GM18526 (cell line): Measurements from ENCODE around the gene LDLRAD3.

Experiments
- POLR2A ChIP-seq: IDR thresholded peaks from 3 replicates; pipeline ENCODE4 v1.6.1; 2011; ENCODE audit not compliant: insufficient read length; ENCODE audit errors: extremely low read depth

The LDLRAD3 gene

DNA sequence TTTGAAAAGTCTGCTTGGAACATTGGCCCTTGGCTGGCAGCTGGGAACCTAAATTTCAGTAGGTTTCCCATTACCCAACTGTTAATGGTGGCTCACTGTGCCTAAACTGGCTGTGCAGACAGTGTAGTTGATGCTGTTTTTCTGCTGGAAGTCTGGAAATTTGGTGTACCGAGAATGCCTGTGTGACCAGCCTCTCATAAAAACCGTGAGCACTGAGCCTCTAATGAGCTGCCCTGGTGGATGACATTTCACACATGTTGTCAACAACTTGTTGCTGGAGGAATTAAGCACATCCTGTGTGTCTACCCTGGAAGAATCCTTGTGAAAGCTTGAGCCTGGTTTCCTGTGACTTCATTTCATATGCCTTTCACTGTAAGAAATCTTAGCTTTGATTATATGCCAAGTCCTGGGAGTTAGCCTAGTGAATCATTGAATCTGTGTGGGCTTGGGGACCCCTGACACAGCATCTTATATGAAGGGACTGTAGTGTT, 131.1 kb downstream of the LDLRAD3 start:
- TF ChIP-seq POLR2A = no peak

- TF ChIP-seq POLR2A = no peak
Observed at GRCh38 chr11:36077368-36077767, 133.5 kb downstream of the LDLRAD3 start.

DNA sequence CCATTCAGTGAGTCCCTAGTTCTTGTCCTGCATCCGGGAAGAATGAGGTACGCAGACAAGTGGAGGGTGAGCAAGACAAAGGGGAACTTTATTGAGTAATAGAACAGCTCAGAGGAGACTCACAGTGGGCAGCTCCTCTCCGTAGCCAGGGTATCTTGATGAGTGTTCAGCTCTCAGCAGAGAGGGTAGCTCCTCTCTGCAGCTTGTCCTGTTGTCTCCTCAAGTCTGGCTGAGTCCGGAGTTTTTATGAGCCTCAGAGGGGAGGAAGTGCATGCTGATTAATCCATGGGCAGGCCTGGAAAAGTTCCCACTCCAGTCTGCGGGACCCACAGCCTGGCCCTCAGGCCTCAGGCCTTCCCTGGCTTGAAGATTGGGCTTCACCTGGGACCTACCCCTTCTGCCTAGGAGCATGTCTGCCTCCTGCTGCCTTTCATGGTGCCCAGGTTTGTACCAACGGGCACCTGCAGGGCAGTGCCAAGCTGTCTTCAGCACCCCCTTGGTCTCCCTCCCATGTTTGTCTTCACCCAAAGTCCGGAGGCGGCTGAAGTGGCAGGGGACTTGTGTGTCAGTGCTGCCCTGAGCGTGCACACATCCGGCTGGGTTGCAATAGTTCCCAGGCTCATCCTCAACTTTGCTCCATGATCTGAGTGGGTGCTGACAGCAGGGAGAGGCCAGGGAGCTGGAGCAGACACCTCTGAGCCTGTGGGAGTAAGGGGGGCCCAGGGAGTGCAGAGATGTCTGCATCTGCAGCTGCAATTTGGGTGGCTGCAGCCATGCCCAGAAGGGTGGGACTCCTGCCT, 134.2 kb downstream of the LDLRAD3 start:
- TF ChIP-seq POLR2A = no peak

- TF ChIP-seq POLR2A = no peak
Observed at GRCh38 chr11:36078686-36079055, 134.8 kb downstream of the LDLRAD3 start.

- no peak for TF ChIP-seq POLR2A
Observed at GRCh38 chr11:36079878-36080675, 136.2 kb downstream of the LDLRAD3 start.

GRCh38 chr11:36081274-36081945, 137.5 kb downstream of the LDLRAD3 start:
- no peak for TF ChIP-seq POLR2A

DNA sequence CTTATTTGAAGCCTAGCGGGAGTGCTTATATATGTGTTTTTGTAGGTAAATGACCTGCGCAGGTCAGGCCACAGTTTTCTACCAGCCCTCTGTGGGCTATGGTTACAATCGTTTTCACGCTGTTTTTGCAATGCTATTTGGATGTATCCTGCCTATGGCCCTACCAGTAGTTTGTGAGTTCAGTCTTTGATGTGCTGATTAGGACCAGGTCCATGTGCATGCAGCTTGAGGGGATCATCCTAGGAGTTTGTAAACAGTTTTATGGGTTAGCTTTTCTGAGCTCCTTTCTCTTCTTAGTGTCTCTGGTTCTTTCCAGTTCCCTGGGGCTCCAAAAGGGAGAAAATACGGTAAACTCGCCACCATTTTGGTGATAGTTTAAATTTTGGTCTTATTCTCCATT, 142.5 kb downstream of the LDLRAD3 start:
- no peak for TF ChIP-seq POLR2A

DNA sequence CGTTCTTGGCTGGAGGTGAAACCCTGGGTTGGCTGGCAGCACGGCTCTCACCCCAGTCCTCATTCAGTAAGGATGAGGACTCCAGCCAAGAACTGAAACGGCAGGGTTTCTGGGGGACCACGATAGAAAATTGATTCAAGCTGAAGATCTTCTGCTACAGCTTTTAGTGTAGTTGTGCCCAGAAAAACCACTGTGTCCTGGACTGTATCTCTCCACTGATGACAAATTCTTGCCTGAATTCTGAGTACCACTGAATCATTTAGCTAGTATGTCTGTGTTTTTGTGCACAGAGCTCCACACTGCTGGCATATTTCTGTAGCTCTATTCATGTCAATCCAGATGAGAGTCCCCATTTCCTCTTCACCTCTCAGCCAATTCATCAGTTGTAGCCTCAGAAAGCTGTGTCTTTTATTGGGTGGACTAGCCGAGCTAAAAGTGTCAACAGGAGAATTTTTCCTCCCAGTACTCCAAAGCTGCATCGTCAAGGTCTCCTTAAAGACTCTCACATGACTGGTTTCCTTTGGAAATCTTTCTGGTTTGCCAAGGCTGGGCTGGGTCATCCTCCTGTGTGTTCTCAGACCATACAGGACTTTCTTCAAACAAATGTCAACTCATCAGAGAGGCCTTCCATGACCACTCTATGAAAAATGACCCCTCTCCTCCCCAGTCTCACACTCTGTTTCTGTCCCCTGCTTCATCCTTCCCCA, 144.6 kb downstream of the LDLRAD3 start:
- TF ChIP-seq POLR2A = no peak

- TF ChIP-seq POLR2A = no peak
Observed at GRCh38 chr11:36089920-36090319, 146.1 kb downstream of the LDLRAD3 start.

DNA sequence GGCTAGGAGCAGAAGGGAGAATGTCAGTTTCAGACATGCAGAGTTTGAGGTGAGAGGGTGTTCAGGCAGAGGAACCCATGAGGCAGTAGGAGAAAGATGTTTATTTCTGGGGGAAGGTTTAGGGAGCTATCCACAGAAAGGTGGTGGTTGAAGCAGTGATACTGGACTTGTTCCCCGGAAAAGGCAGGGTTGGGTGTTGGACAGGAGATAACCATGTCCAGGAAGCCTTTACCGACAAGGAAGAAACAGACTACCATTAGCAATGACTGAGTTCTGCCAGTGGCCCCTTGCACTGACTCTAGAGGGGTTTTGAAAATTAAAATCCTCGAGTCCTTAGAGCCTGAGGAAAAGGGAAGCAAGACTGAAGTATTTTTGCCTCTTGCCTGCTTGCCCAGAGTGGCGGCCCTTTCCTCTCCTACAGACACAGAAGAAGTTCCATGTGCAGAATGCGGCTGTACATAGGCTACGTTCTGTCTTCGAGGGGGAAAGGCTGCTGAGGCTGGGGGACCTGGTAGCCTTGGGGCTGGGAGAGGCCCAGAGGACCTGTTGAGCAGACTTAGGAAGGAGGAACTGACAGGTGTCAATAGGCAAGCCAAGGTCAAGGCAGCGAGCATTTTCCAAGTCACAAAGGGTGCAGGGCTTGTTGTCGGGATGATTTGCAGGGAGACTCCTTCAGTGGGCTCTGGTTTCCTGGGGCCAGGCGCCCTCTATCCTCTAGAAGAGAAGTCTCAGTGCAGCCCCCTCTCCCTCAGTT, 146.7 kb downstream of the LDLRAD3 start:
- no peak for TF ChIP-seq POLR2A

DNA sequence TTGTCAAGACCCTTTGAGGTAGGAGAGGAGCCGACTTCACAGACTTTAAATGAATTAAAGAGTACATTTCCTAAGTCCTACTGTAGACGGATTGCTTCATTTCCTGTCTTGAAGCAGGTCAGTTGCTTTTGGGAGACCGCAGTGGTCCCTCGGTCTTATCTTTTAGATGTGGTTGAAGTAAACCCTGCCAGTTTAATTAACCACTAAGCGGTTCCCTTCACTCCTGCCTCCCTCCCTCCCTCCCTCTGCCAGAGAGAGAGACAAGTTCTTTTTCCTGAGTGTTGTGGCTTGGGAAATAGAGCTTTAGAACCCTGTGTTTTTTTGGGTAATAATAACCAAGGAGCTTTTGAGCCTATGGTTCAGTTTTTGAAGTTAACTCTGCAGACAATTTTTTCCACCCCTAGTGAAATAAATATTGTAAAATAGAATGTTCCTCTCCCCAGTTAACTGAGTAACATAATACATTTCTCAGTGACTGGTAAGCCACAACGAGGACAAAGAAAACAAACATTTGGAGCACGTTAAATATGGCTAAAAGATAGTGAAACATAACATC, 147.5 kb downstream of the LDLRAD3 start:
- TF ChIP-seq POLR2A = no peak

- no peak for TF ChIP-seq POLR2A
Observed at GRCh38 chr11:36092314-36093030, 148.6 kb downstream of the LDLRAD3 start.

DNA sequence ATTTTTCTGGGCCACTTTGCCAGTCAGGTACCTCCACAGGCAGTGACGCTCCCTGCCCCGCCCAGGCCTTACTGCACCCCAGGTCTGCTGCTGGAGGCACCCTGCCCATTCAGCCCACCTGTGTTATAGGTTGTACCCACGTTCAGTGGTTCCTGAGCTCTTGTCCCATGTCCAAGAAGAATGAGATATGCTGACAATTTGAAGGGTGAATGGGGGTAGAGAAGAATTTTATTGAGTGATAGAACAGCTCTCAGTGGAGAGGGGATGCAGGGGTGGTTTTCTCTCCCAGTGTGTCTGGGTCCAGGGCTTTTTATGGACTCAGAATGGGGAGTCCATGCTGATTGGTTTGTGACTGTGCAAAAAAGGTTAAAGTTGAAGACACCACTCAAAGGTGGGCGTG, 149.7 kb downstream of the LDLRAD3 start:
- TF ChIP-seq POLR2A = no peak

DNA sequence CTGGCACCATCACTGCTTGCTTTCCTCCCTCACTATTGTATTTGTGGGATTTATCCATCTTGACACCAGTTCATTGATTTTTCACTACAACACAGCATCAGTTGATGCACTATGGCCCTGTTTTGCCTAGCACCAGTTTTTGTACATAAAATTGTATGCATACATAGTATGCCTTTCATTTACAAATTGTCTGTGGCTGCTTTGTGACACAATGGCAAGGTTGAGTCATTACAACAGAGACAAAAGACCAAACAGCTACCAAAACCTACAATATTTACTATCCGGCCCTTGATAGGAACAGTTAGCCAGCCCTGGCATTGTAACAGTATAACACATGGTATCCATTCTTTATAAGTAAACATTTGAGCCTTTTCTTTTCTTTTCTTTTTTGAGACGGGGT, 150.3 kb downstream of the LDLRAD3 start:
- no peak for TF ChIP-seq POLR2A

- no peak for TF ChIP-seq POLR2A
Observed at GRCh38 chr11:36095716-36096115, 151.9 kb downstream of the LDLRAD3 start.
